Measurements from ENCODE around the gene CELF1.
"Not testable (repeated sequence)": the region's sequence is repeated elsewhere in the genome, so short reads cannot be mapped to it uniquely, and the experiment has no call there.

The CELF1 gene

GRCh38 chr11:47488674-47489394, 64.1 kb downstream of the CELF1 start:
- in situ Hi-C loops (cut with MboI; ENCODE audit: low sequenced_read_pairs), result loop anchor here (10.0 kb wide), 1 partner anchor 66 kb away; the partner anchor contains the start of gene CELF1

- in situ Hi-C loops (cut with MboI; ENCODE audit: low sequenced_read_pairs), result loop anchor here (10.0 kb wide), 1 partner anchor 67 kb away; the partner anchor contains the start of gene CELF1
These were observed 64.8 kb downstream of the CELF1 start for GRCh38 chr11:47488111-47488510.

GRCh38 chr11:47487421-47487820, 65.5 kb downstream of the CELF1 start:
- in situ Hi-C loops (cut with MboI; ENCODE audit: low sequenced_read_pairs), result loop anchor here (10.0 kb wide), 1 partner anchor 67 kb away; the partner anchor contains the start of gene CELF1

GRCh38 chr11:47485107-47485506, 67.8 kb downstream of the CELF1 start:
- in situ Hi-C loops (cut with MboI; ENCODE audit: low sequenced_read_pairs), result loop anchor here (10.0 kb wide), 1 partner anchor 70 kb away; the partner anchor contains the start of gene CELF1

GRCh38 chr11:47483457-47483856, 69.5 kb downstream of the CELF1 start:
- in situ Hi-C loops (cut with MboI; ENCODE audit: low sequenced_read_pairs), result loop anchor here (10.0 kb wide), 1 partner anchor 71 kb away; the partner anchor contains the start of gene CELF1

GRCh38 chr11:47480762-47481161, 72.2 kb downstream of the CELF1 start:
- in situ Hi-C loops (cut with MboI; ENCODE audit: low sequenced_read_pairs), result loop anchor here (10.0 kb wide), 1 partner anchor 74 kb away; the partner anchor contains the start of gene CELF1

- in situ Hi-C loops (cut with MboI; ENCODE audit: low sequenced_read_pairs), result no loop called here
These were observed 74.1 kb downstream of the CELF1 start for GRCh38 chr11:47478651-47479329.

- in situ Hi-C loops (cut with MboI; ENCODE audit: low sequenced_read_pairs), result no loop called here
These were observed 75.2 kb downstream of the CELF1 start for GRCh38 chr11:47477753-47478152.

- in situ Hi-C loops (cut with MboI; ENCODE audit: low sequenced_read_pairs), result no loop called here
These were observed 75.6 kb downstream of the CELF1 start for GRCh38 chr11:47477323-47477722.

- in situ Hi-C loops (cut with MboI; ENCODE audit: low sequenced_read_pairs), result no loop called here
These were observed 82.3 kb downstream of the CELF1 start for GRCh38 chr11:47470671-47471070.

GRCh38 chr11:47469361-47470179, 83.4 kb downstream of the CELF1 start:
- in situ Hi-C loops (cut with MboI; ENCODE audit: low sequenced_read_pairs), result no loop called here

- in situ Hi-C loops (cut with MboI; ENCODE audit: low sequenced_read_pairs), result no loop called here
These were observed 84.2 kb downstream of the CELF1 start for GRCh38 chr11:47468598-47469214.

- in situ Hi-C loops (cut with MboI; ENCODE audit: low sequenced_read_pairs), result no loop called here
These were observed 85.6 kb downstream of the CELF1 start for GRCh38 chr11:47467357-47467756.

- in situ Hi-C loops (cut with MboI; ENCODE audit: low sequenced_read_pairs), result no loop called here
These were observed 86.2 kb downstream of the CELF1 start for GRCh38 chr11:47466701-47467250.

GRCh38 chr11:47466201-47466600, 86.7 kb downstream of the CELF1 start:
- in situ Hi-C loops (cut with MboI; ENCODE audit: low sequenced_read_pairs), result no loop called here

GRCh38 chr11:47464483-47464882, 88.4 kb downstream of the CELF1 start:
- in situ Hi-C loops (cut with MboI; ENCODE audit: low sequenced_read_pairs), result no loop called here

GRCh38 chr11:47461876-47462275, 91.1 kb downstream of the CELF1 start:
- in situ Hi-C loops (cut with MboI; ENCODE audit: low sequenced_read_pairs), result no loop called here

- in situ Hi-C loops (cut with MboI; ENCODE audit: low sequenced_read_pairs), result no loop called here
These were observed 92.2 kb downstream of the CELF1 start for GRCh38 chr11:47460571-47461235.

- in situ Hi-C loops (cut with MboI; ENCODE audit: low sequenced_read_pairs), result not testable (repeated sequence)
These were observed 98.7 kb downstream of the CELF1 start for GRCh38 chr11:47454258-47454671.

GRCh38 chr11:47453365-47453764, 99.6 kb downstream of the CELF1 start:
- in situ Hi-C loops (cut with MboI; ENCODE audit: low sequenced_read_pairs), result no loop called here

All from HL-60/S4 treated with phorbol 12-myristate 13-acetate at 8.2 ng/mL for 4 days and 3 days (cell line).